AG09319 (cell line): ENCODE results near the gene SLC30A4.

Source experiments
- DNase-seq: peaks from one replicate; pipeline ENCODE4 v3.0.0-alpha.2; 2010; ENCODE audit warnings: low read depth; ENCODE audit errors: extremely low read depth
- CTCF ChIP-seq: IDR thresholded peaks from 2 replicates; pipeline ENCODE4 v1.5.1; 2011; ENCODE audit warnings: low read depth, mild to moderate bottlenecking, inconsistent platforms, low read length, moderate library complexity

Gene SLC30A4

GRCh38 chr15:45522328-45523165 lies at the start of gene SLC30A4:
Gene SLC30A4, minus strand, starts transcription at chr15:45522755. Its CDS starts 401 bp downstream, at chr15:45522354.
- peak; percentile 35 for TF ChIP-seq CTCF
- peak; percentile 4 for DNase-seq

GRCh38 chr15:45555934-45556608 lies 33.5 kb upstream of the SLC30A4 start:
- no peak for TF ChIP-seq CTCF
- DNase-seq, result no peak

GRCh38 chr15:45551676-45552075 lies 29.1 kb upstream of the SLC30A4 start:
- no peak for DNase-seq
- no peak for TF ChIP-seq CTCF

GRCh38 chr15:45550436-45550835 lies 27.9 kb upstream of the SLC30A4 start:
- TF ChIP-seq CTCF, result no peak
- no peak for DNase-seq

- no peak for TF ChIP-seq CTCF
- no peak for DNase-seq
Observed at GRCh38 chr15:45549541-45550220, 27.1 kb upstream of the SLC30A4 start.

GRCh38 chr15:45548753-45549520 lies 26.4 kb upstream of the SLC30A4 start:
- no peak for TF ChIP-seq CTCF
- DNase-seq, result no peak
